IgD-negative memory B cell (primary cell): Measurements from ENCODE around the gene XXYLT1. TPM values are rescaled to one million over a fixed set of nuclear protein-coding genes. Genes with fewer than 3 reads are reported as not detected.
"Not testable (repeated sequence)": the region's sequence is repeated elsewhere in the genome, so short reads cannot be mapped to it uniquely, and the experiment has no call there.

ENCODE experiments used
- H3K27ac Mint-ChIP-seq, 3 donors: one replicate each; pipeline ENCODE4 v1.8.0; 2020 to 2022; ENCODE audit warnings: mild to moderate bottlenecking in 3 of 3, mixed read lengths in 3 of 3, moderate library complexity in 1 of 3
- H3K27me3 Mint-ChIP-seq: one replicate; pipeline ENCODE4 v1.8.0; 2021; ENCODE audit warnings: mixed read lengths
- H3K36me3 Mint-ChIP-seq: one replicate; pipeline ENCODE4 v1.8.0; 2020; ENCODE audit warnings: mild to moderate bottlenecking, mixed read lengths
- H3K4me1 Mint-ChIP-seq, 3 donors: one replicate each; pipeline ENCODE4 v1.8.0; 2020 to 2022; ENCODE audit warnings: mixed read lengths in 3 of 3, mild to moderate bottlenecking in 1 of 3
- H3K4me3 Mint-ChIP-seq, 4 donors: one replicate each; pipeline ENCODE4 v1.8.0; 2020 to 2022; ENCODE audit warnings: mild to moderate bottlenecking in 4 of 4, mixed read lengths in 4 of 4, moderate library complexity in 3 of 4
- H3K9me3 Mint-ChIP-seq, 3 donors: one replicate each; pipeline ENCODE4 v1.8.0; 2020 to 2021; ENCODE audit warnings: mixed read lengths in 3 of 3, mild to moderate bottlenecking in 1 of 3
- polyA plus RNA-seq: library from polyadenylated mRNA; unstranded; fragments of 300-500 nt; fragmentation: Illumina TruSeq; gene quantifications from one replicate; pipeline ENCODE4 v1.2.3, GENCODE V29; 2021

Gene XXYLT1
- 5.2 TPM for polyA plus RNA-seq

GRCh38 chr3:195270817-195271409 lies at the start of gene XXYLT1:
Gene XXYLT1 (minus strand): TSS chr3:195271159. CDS start chr3:195271058, 101 bp downstream.
- peaks cover 2% of the 10 kb centered on the region for H3K36me3 Mint-ChIP-seq

GRCh38 chr3:195319060-195319459 lies 48.1 kb upstream of the XXYLT1 start:
- peaks cover 32% of the 10 kb centered on the region for H3K36me3 Mint-ChIP-seq

More at GRCh38 chr3:195270817-195271409, at the start of gene XXYLT1:
- Mint-ChIP-seq H3K9me3 (no peaks in the 10 kb centered on the region), H3K4me3 (peak within 1 kb of the TSS; percentile 87 to 96 (median 90)), H3K27ac (peak within 1 kb of the TSS; percentile 63 to 92 (median 81)), H3K27me3 (no peaks in the 10 kb centered on the region), H3K4me1 (peaks cover 11 to 17% (median 13%) of the 10 kb centered on the region in 3 donors)

GRCh38 chr3:195312714-195313113 lies 41.8 kb upstream of the XXYLT1 start:
- Mint-ChIP-seq H3K27me3 (no peaks in the 10 kb centered on the region), H3K4me3 (peak overlapping the region in 1 of 4 donors; percentile 9), H3K9me3 (no peaks in the 10 kb centered on the region), H3K36me3 (peaks cover 6% of the 10 kb centered on the region), H3K4me1 (peaks cover 0 to 2% (median 0%) of the 10 kb centered on the region in 3 donors), H3K27ac (no peak overlapping the region)

More at GRCh38 chr3:195319060-195319459, 48.1 kb upstream of the XXYLT1 start:
- peaks cover 2 to 13% (median 3%) of the 10 kb centered on the region in 3 donors for H3K9me3 Mint-ChIP-seq
- no peak overlapping the region for H3K4me3 Mint-ChIP-seq
- H3K4me1 Mint-ChIP-seq = peaks cover 0 to 5% (median 2%) of the 10 kb centered on the region in 3 donors
- no peaks in the 10 kb centered on the region for H3K27me3 Mint-ChIP-seq
- H3K27ac Mint-ChIP-seq = no peak overlapping the region

GRCh38 chr3:195307711-195308110 lies 36.8 kb upstream of the XXYLT1 start:
- Mint-ChIP-seq H3K27me3 (no peaks in the 10 kb centered on the region), H3K4me1 (peaks cover 0 to 2% (median 1%) of the 10 kb centered on the region in 3 donors), H3K27ac (peak overlapping the region in 1 of 3 donors; percentile 22), H3K36me3 (peaks cover 1% of the 10 kb centered on the region), H3K9me3 (no peaks in the 10 kb centered on the region), H3K4me3 (no peak overlapping the region)

- Mint-ChIP-seq H3K4me3 (no peak overlapping the region), H3K4me1 (peaks cover 0 to 2% (median 1%) of the 10 kb centered on the region in 3 donors)
Measured at GRCh38 chr3:195306369-195306768, 35.4 kb upstream of the XXYLT1 start.

GRCh38 chr3:195302431-195302830 lies 31.5 kb upstream of the XXYLT1 start:
- H3K4me1 Mint-ChIP-seq = peaks cover 0 to 4% (median 3%) of the 10 kb centered on the region in 3 donors
- no peak overlapping the region for H3K27ac Mint-ChIP-seq
- peaks cover 1% of the 10 kb centered on the region for H3K36me3 Mint-ChIP-seq
- no peaks in the 10 kb centered on the region for H3K27me3 Mint-ChIP-seq
- no peak overlapping the region for H3K4me3 Mint-ChIP-seq
- no peaks in the 10 kb centered on the region for H3K9me3 Mint-ChIP-seq

More at GRCh38 chr3:195306369-195306768, 35.4 kb upstream of the XXYLT1 start:
- Mint-ChIP-seq H3K36me3 (peaks cover 1% of the 10 kb centered on the region), H3K27ac (peak overlapping the region in 1 of 3 donors; percentile 43), H3K27me3 (no peaks in the 10 kb centered on the region), H3K9me3 (no peaks in the 10 kb centered on the region)

DNA sequence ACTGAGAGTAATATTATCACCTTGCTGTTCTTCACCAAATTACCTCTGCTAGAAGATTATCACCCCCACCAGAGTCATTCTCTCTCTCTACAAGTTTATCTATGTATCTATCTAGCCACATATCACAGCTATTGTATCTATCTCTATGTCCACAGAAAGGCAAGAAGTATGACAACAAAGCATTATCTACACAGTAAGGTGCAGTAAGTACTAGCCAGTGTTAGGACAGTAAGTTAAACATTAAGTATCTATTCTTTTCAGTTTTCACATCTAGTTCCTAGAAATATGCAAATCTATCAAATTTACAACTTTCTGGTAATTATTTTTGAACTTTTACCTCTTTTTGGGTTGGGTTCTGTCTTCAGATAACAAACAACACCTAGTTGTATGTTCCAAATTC lies 26.5 kb upstream of the XXYLT1 start:
- H3K4me3 Mint-ChIP-seq = no peak overlapping the region
- H3K4me1 Mint-ChIP-seq = peaks cover 0 to 6% (median 3%) of the 10 kb centered on the region in 3 donors
- H3K36me3 Mint-ChIP-seq = no peaks in the 10 kb centered on the region
- H3K27me3 Mint-ChIP-seq = no peaks in the 10 kb centered on the region
- no peaks in the 10 kb centered on the region for H3K9me3 Mint-ChIP-seq
- H3K27ac Mint-ChIP-seq = peak overlapping the region in 1 of 3 donors; percentile 49

- H3K27ac Mint-ChIP-seq = no peak overlapping the region
- no peaks in the 10 kb centered on the region for H3K9me3 Mint-ChIP-seq
- H3K4me1 Mint-ChIP-seq = peaks cover 0 to 6% (median 3%) of the 10 kb centered on the region in 3 donors
- H3K36me3 Mint-ChIP-seq = no peaks in the 10 kb centered on the region
- H3K4me3 Mint-ChIP-seq = no peak overlapping the region
- H3K27me3 Mint-ChIP-seq = no peaks in the 10 kb centered on the region
Measured at GRCh38 chr3:195296662-195297061, 25.7 kb upstream of the XXYLT1 start.

DNA sequence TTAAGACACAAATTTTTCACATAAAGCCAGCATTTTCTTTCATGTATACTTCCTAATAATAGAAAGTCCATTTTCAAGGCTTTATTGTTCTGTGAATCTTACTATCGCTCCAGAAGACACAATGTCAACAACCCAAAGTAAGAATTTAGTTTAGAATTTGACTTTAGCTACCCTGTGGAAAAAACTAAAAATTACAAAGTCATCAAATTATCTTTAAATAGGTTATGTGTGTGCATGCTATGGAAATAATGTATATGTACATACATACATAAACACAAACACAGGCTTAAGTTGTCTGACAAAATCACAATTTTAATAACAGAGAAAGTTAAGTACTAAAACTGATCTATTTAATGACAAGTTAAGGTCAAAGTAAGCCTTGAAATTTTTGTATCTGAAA lies 20.2 kb upstream of the XXYLT1 start:
- H3K36me3 Mint-ChIP-seq = peaks cover 2% of the 10 kb centered on the region
- no peak overlapping the region for H3K4me3 Mint-ChIP-seq
- H3K27ac Mint-ChIP-seq = no peak overlapping the region
- H3K4me1 Mint-ChIP-seq = no peaks in the 10 kb centered on the region
- H3K27me3 Mint-ChIP-seq = no peaks in the 10 kb centered on the region
- H3K9me3 Mint-ChIP-seq = no peaks in the 10 kb centered on the region

DNA sequence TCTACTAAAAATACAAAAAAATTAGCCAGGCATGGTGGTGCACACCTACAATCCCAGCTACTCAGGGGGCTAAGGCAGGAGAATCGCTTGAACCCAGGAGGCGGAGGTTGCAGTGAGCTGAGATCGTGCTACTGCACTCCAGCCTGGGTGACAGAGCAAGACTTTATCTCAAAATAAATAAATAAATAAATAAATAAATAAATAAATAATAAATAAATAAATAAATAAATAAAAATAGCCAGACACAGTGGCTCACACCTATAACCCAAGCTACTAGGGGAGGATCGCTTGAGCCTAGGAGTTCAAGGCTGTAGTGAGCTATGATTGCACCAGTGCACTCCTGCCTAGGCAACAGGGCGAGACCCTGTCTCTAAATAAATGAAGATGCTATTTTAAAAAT lies 19.7 kb upstream of the XXYLT1 start:
- not testable (repeated sequence) for H3K27ac Mint-ChIP-seq, H3K27me3 Mint-ChIP-seq, H3K9me3 Mint-ChIP-seq, H3K4me3 Mint-ChIP-seq, H3K36me3 Mint-ChIP-seq, H3K4me1 Mint-ChIP-seq

DNA sequence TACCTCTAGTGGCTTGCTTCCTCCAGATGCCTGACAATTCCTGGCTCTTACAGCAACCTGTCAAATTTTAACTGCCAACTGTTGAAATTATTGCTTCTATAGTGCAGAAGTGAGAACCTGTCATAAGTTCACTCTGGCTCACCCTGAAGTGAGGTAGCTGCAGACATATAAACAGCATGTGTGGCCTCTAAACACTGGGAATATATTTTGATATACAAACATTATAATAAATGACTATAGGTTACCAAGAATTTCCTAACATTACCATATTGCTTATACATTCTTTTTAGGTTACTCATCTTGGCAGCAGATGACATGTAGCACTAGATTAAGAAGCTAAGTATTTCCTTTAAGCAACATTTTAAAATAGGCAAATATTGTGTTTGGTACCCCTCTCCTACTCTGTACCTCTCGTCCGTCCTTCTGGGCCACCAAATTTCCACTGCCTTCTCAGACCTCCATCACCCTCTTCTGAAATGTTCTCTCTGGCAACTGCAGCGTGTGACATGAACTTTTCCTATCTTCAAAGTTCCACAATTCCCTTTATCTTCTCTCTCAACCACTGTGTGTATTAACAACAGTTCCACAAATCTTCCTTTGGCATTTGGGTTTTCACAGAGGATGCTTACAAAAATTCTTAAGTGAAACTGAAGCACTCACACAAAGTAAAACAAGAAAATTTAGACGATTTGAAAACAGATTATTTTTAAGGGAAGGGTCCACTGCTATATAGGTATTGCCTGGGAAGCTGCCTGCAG lies 15.3 kb upstream of the XXYLT1 start:
- Mint-ChIP-seq H3K27ac (peak overlapping the region in 2 of 3 donors; percentile 21 to 53), H3K36me3 (peaks cover 2% of the 10 kb centered on the region), H3K4me1 (no peaks in the 10 kb centered on the region)

DNA sequence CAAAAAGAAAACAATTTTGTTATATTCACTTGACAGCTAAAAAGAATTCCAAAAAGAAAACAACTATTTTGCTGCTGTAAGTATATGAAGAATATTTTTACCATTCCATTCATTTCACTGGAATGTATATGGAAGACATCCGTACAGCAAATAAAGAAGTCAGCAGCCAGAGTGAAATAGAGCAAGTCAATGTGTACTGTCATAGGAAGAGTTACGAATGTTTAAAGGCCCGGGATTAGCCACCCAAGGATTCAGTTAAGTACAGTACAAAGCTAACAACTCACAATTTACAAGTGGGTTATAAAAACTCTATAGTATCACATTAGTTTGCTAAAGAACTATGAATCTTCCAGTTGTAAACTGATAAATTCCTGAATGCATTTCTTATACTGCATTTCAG lies 14.4 kb upstream of the XXYLT1 start:
- Mint-ChIP-seq H3K9me3 (no peaks in the 10 kb centered on the region), H3K4me1 (no peaks in the 10 kb centered on the region), H3K27ac (no peak overlapping the region), H3K27me3 (no peaks in the 10 kb centered on the region), H3K36me3 (no peaks in the 10 kb centered on the region), H3K4me3 (no peak overlapping the region)

More for the DNA sequence above, 15.3 kb upstream of the XXYLT1 start:
- H3K4me3 Mint-ChIP-seq = no peak overlapping the region
- no peaks in the 10 kb centered on the region for H3K27me3 Mint-ChIP-seq
- no peaks in the 10 kb centered on the region for H3K9me3 Mint-ChIP-seq

- H3K9me3 Mint-ChIP-seq = no peaks in the 10 kb centered on the region
- H3K27ac Mint-ChIP-seq = no peak overlapping the region
- H3K4me1 Mint-ChIP-seq = no peaks in the 10 kb centered on the region
- H3K4me3 Mint-ChIP-seq = no peak overlapping the region
- H3K27me3 Mint-ChIP-seq = no peaks in the 10 kb centered on the region
- H3K36me3 Mint-ChIP-seq = no peaks in the 10 kb centered on the region
Measured at GRCh38 chr3:195284842-195285241, 13.9 kb upstream of the XXYLT1 start.

- no peaks in the 10 kb centered on the region for H3K9me3 Mint-ChIP-seq
- no peak overlapping the region for H3K4me3 Mint-ChIP-seq
- H3K27me3 Mint-ChIP-seq = no peaks in the 10 kb centered on the region
- no peaks in the 10 kb centered on the region for H3K36me3 Mint-ChIP-seq
- H3K27ac Mint-ChIP-seq = peak overlapping the region in 1 of 3 donors; percentile 16
- no peaks in the 10 kb centered on the region for H3K4me1 Mint-ChIP-seq
Measured at GRCh38 chr3:195282961-195283360, 12.0 kb upstream of the XXYLT1 start.

DNA sequence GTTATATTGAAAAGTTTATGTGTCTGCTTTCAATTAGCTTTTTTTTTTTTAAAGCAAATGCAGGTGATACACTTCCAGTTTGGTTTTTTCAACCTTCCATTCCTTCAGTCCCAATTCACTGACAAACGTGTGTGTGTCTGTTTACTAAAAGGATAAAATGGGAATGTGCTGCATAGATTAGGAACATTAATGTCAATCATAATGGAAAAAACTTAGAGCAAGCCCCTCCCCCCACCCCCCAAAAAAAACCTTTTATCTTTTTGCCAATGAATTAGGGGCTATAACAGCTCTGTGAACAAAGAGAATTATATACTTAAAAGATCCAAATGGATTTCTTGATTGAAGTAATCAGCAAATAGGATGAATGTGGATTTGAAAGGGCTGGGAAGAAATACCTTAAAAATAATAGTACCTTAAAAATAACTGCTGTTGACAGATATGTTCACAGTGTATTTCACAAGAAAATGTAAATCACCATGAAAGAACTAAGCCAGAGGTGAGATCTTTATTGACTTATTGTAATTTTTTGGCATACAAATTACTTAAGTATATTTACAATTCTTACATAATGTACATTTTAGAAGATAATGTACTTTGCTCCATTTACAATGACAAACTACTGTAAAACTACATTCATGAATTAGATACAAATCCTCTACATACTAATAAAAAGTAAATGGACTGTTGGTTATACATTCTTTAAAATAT lies 3.5 kb upstream of the XXYLT1 start:
- Mint-ChIP-seq H3K27me3 (no peaks in the 10 kb centered on the region), H3K4me3 (no peak overlapping the region), H3K9me3 (no peaks in the 10 kb centered on the region), H3K36me3 (peaks cover 2% of the 10 kb centered on the region), H3K27ac (peak overlapping the region in 1 of 3 donors; percentile 87), H3K4me1 (peaks cover 10 to 17% (median 11%) of the 10 kb centered on the region in 3 donors)
